ENCODE measurements around the gene MAP2K7.
"Not testable (repeated sequence)": the region's sequence is repeated elsewhere in the genome, so short reads cannot be mapped to it uniquely, and the experiment has no call there.

The MAP2K7 gene

GRCh38 chr19:7944177-7944761 lies 40.6 kb downstream of the MAP2K7 start:
- Histone ChIP-seq H3K4me1 (ENCODE audit: control insufficient read depth in 1 of 2, insufficient read depth in 2 of 2, low read length in 2 of 2) (peaks cover 0 to 29% of the 10 kb centered on the region in 2 donors), H3K36me3 (ENCODE audit: control insufficient read depth in 1 of 2, insufficient read depth in 2 of 2, low read length in 2 of 2) (peaks cover 10 to 15% of the 10 kb centered on the region in 2 donors), H3K27ac (ENCODE audit: low read length) (peak overlapping the region; percentile 66), H3K9me3 (ENCODE audit: control insufficient read depth in 1 of 2, low read length in 2 of 2) (no peaks in the 10 kb centered on the region), H3K27me3 (ENCODE audit: low read depth, low read length) (no peaks in the 10 kb centered on the region), H3K4me3 (ENCODE audit: low read depth in 1 of 2, low read length in 2 of 2) (peak overlapping the region; percentile 85 to 95)

GRCh38 chr19:7947939-7948338 lies 44.3 kb downstream of the MAP2K7 start:
- Histone ChIP-seq H3K4me1 (ENCODE audit: control insufficient read depth in 1 of 2, insufficient read depth in 2 of 2, low read length in 2 of 2) (peaks cover 0 to 10% of the 10 kb centered on the region in 2 donors), H3K27ac (ENCODE audit: low read length) (no peak overlapping the region), H3K4me3 (ENCODE audit: low read depth in 1 of 2, low read length in 2 of 2) (no peak overlapping the region), H3K36me3 (ENCODE audit: control insufficient read depth in 1 of 2, insufficient read depth in 2 of 2, low read length in 2 of 2) (no peaks in the 10 kb centered on the region), H3K27me3 (ENCODE audit: low read depth, low read length) (no peaks in the 10 kb centered on the region), H3K9me3 (ENCODE audit: control insufficient read depth in 1 of 2, low read length in 2 of 2) (no peaks in the 10 kb centered on the region)

- H3K4me3 ChIP-seq (ENCODE audit: low read depth in 1 of 2, low read length in 2 of 2) = no peak overlapping the region
- H3K4me1 ChIP-seq (ENCODE audit: control insufficient read depth in 1 of 2, insufficient read depth in 2 of 2, low read length in 2 of 2) = no peaks in the 10 kb centered on the region
- H3K36me3 ChIP-seq (ENCODE audit: control insufficient read depth in 1 of 2, insufficient read depth in 2 of 2, low read length in 2 of 2) = peaks cover 0 to 7% of the 10 kb centered on the region in 2 donors
- no peaks in the 10 kb centered on the region for H3K27me3 ChIP-seq (ENCODE audit: low read depth, low read length)
- H3K27ac ChIP-seq (ENCODE audit: low read length) = no peak overlapping the region
- no peaks in the 10 kb centered on the region for H3K9me3 ChIP-seq (ENCODE audit: control insufficient read depth in 1 of 2, low read length in 2 of 2)
Measured at GRCh38 chr19:7953060-7953459, 49.4 kb downstream of the MAP2K7 start.

GRCh38 chr19:7953576-7953975 lies 49.9 kb downstream of the MAP2K7 start:
- Histone ChIP-seq H3K27me3 (ENCODE audit: low read depth, low read length) (no peaks in the 10 kb centered on the region), H3K27ac (ENCODE audit: low read length) (no peak overlapping the region), H3K9me3 (ENCODE audit: control insufficient read depth in 1 of 2, low read length in 2 of 2) (no peaks in the 10 kb centered on the region), H3K36me3 (ENCODE audit: control insufficient read depth in 1 of 2, insufficient read depth in 2 of 2, low read length in 2 of 2) (peaks cover 0 to 12% of the 10 kb centered on the region in 2 donors), H3K4me1 (ENCODE audit: control insufficient read depth in 1 of 2, insufficient read depth in 2 of 2, low read length in 2 of 2) (no peaks in the 10 kb centered on the region), H3K4me3 (ENCODE audit: low read depth in 1 of 2, low read length in 2 of 2) (no peak overlapping the region)

GRCh38 chr19:7955696-7956095 lies 52.0 kb downstream of the MAP2K7 start:
- Histone ChIP-seq H3K27ac (ENCODE audit: low read length) (no peak overlapping the region), H3K27me3 (ENCODE audit: low read depth, low read length) (no peaks in the 10 kb centered on the region), H3K4me1 (ENCODE audit: control insufficient read depth in 1 of 2, insufficient read depth in 2 of 2, low read length in 2 of 2) (no peaks in the 10 kb centered on the region), H3K36me3 (ENCODE audit: control insufficient read depth in 1 of 2, insufficient read depth in 2 of 2, low read length in 2 of 2) (peaks cover 5 to 18% of the 10 kb centered on the region in 2 donors), H3K9me3 (ENCODE audit: control insufficient read depth in 1 of 2, low read length in 2 of 2) (no peaks in the 10 kb centered on the region), H3K4me3 (ENCODE audit: low read depth in 1 of 2, low read length in 2 of 2) (no peak overlapping the region)

- Histone ChIP-seq H3K4me3 (ENCODE audit: low read depth in 1 of 2, low read length in 2 of 2) (no peak overlapping the region), H3K36me3 (ENCODE audit: control insufficient read depth in 1 of 2, insufficient read depth in 2 of 2, low read length in 2 of 2) (peaks cover 32 to 42% of the 10 kb centered on the region in 2 donors), H3K27ac (ENCODE audit: low read length) (no peak overlapping the region), H3K4me1 (ENCODE audit: control insufficient read depth in 1 of 2, insufficient read depth in 2 of 2, low read length in 2 of 2) (no peaks in the 10 kb centered on the region), H3K27me3 (ENCODE audit: low read depth, low read length) (no peaks in the 10 kb centered on the region), H3K9me3 (ENCODE audit: control insufficient read depth in 1 of 2, low read length in 2 of 2) (no peaks in the 10 kb centered on the region)
Measured at GRCh38 chr19:7959211-7959610, 55.5 kb downstream of the MAP2K7 start.

- peaks cover 34 to 59% of the 10 kb centered on the region in 2 donors for H3K36me3 ChIP-seq (ENCODE audit: control insufficient read depth in 1 of 2, insufficient read depth in 2 of 2, low read length in 2 of 2)
Measured at GRCh38 chr19:7961082-7961481, 57.4 kb downstream of the MAP2K7 start.

GRCh38 chr19:7961920-7962626 lies 58.4 kb downstream of the MAP2K7 start:
- H3K27ac ChIP-seq (ENCODE audit: low read length) = no peak overlapping the region
- no peak overlapping the region for H3K4me3 ChIP-seq (ENCODE audit: low read depth in 1 of 2, low read length in 2 of 2)
- H3K36me3 ChIP-seq (ENCODE audit: control insufficient read depth in 1 of 2, insufficient read depth in 2 of 2, low read length in 2 of 2) = peaks cover 42 to 69% of the 10 kb centered on the region in 2 donors
- H3K27me3 ChIP-seq (ENCODE audit: low read depth, low read length) = no peaks in the 10 kb centered on the region
- no peaks in the 10 kb centered on the region for H3K4me1 ChIP-seq (ENCODE audit: control insufficient read depth in 1 of 2, insufficient read depth in 2 of 2, low read length in 2 of 2)
- no peaks in the 10 kb centered on the region for H3K9me3 ChIP-seq (ENCODE audit: control insufficient read depth in 1 of 2, low read length in 2 of 2)

More at GRCh38 chr19:7961082-7961481, 57.4 kb downstream of the MAP2K7 start:
- H3K27ac ChIP-seq (ENCODE audit: low read length); H3K9me3 ChIP-seq (ENCODE audit: control insufficient read depth in 1 of 2, low read length in 2 of 2); H3K4me3 ChIP-seq (ENCODE audit: low read depth in 1 of 2, low read length in 2 of 2); H3K4me1 ChIP-seq (ENCODE audit: control insufficient read depth in 1 of 2, insufficient read depth in 2 of 2, low read length in 2 of 2); H3K27me3 ChIP-seq (ENCODE audit: low read depth, low read length): not testable (repeated sequence)

- Histone ChIP-seq H3K27ac (ENCODE audit: low read length) (no peak overlapping the region), H3K4me3 (ENCODE audit: low read depth in 1 of 2, low read length in 2 of 2) (no peak overlapping the region), H3K36me3 (ENCODE audit: control insufficient read depth in 1 of 2, insufficient read depth in 2 of 2, low read length in 2 of 2) (peaks cover 45 to 72% of the 10 kb centered on the region in 2 donors), H3K4me1 (ENCODE audit: control insufficient read depth in 1 of 2, insufficient read depth in 2 of 2, low read length in 2 of 2) (no peaks in the 10 kb centered on the region), H3K27me3 (ENCODE audit: low read depth, low read length) (no peaks in the 10 kb centered on the region), H3K9me3 (ENCODE audit: control insufficient read depth in 1 of 2, low read length in 2 of 2) (no peaks in the 10 kb centered on the region)
Measured at GRCh38 chr19:7962644-7963268, 59.1 kb downstream of the MAP2K7 start.

GRCh38 chr19:7963566-7963965 lies 59.9 kb downstream of the MAP2K7 start:
- H3K4me3 ChIP-seq (ENCODE audit: low read depth in 1 of 2, low read length in 2 of 2) = no peak overlapping the region
- no peak overlapping the region for H3K27ac ChIP-seq (ENCODE audit: low read length)
- no peaks in the 10 kb centered on the region for H3K27me3 ChIP-seq (ENCODE audit: low read depth, low read length)
- H3K4me1 ChIP-seq (ENCODE audit: control insufficient read depth in 1 of 2, insufficient read depth in 2 of 2, low read length in 2 of 2) = no peaks in the 10 kb centered on the region
- no peaks in the 10 kb centered on the region for H3K9me3 ChIP-seq (ENCODE audit: control insufficient read depth in 1 of 2, low read length in 2 of 2)
- H3K36me3 ChIP-seq (ENCODE audit: control insufficient read depth in 1 of 2, insufficient read depth in 2 of 2, low read length in 2 of 2) = peaks cover 45 to 71% of the 10 kb centered on the region in 2 donors
